Osteoblast (primary cell): ENCODE data around the gene COLEC12. TPM values are rescaled to one million over a fixed set of nuclear protein-coding genes. Genes with fewer than 3 reads are reported as not detected.
"Not testable (repeated sequence)": the region's sequence is repeated elsewhere in the genome, so short reads cannot be mapped to it uniquely, and the experiment has no call there.

Source experiments
- DNase-seq: peaks from one replicate; pipeline ENCODE4 v3.0.0; 2011; ENCODE audit warnings: low spot score, mixed read lengths; ENCODE audit not compliant: insufficient read length; ENCODE audit errors: missing footprints
- H2AFZ ChIP-seq: 2 replicates; pipeline ENCODE4 v1.6.0; 2011; ENCODE audit warnings: mild to moderate bottlenecking, low read length
- H3K27ac ChIP-seq: 2 replicates; pipeline ENCODE4 v1.5.1; 2011; ENCODE audit warnings: mild to moderate bottlenecking, low read depth, low read length, moderate library complexity
- H3K27me3 ChIP-seq: 2 replicates; pipeline ENCODE4 v1.6.0; 2012; ENCODE audit warnings: mild to moderate bottlenecking, control low read depth, inconsistent platforms, low read length, moderate library complexity; ENCODE audit not compliant: insufficient read depth
- H3K36me3 ChIP-seq: 2 replicates; pipeline ENCODE4 v1.5.1; 2011; ENCODE audit warnings: mild to moderate bottlenecking, low read length, control low read depth, moderate library complexity; ENCODE audit not compliant: insufficient read depth
- H3K4me1 ChIP-seq: 2 replicates; pipeline ENCODE4 v1.5.1; 2011; ENCODE audit warnings: mild to moderate bottlenecking, low read length, control low read depth, moderate library complexity; ENCODE audit not compliant: insufficient read depth
- H3K4me2 ChIP-seq: 2 replicates; pipeline ENCODE4 v1.6.0; 2011; ENCODE audit warnings: mild to moderate bottlenecking, low read length; ENCODE audit not compliant: insufficient read depth
- H3K4me3 ChIP-seq: fragments of 200-600 bp; sonication (generic); 3 replicates; pipeline ENCODE4 v1.5.1; 2012; ENCODE audit warnings: mild to moderate bottlenecking, low read length, inconsistent platforms; ENCODE audit not compliant: insufficient read depth
- H3K79me2 ChIP-seq: 2 replicates; pipeline ENCODE4 v1.6.0; 2012; ENCODE audit warnings: mild to moderate bottlenecking, low read length, control low read depth, inconsistent platforms; ENCODE audit not compliant: insufficient read depth
- H3K9me3 ChIP-seq: 2 replicates; pipeline ENCODE4 v1.5.1; 2011; ENCODE audit warnings: low read depth, low read length, control low read depth
- H4K20me1 ChIP-seq: 2 replicates; pipeline ENCODE4 v1.6.0; 2012; ENCODE audit warnings: mild to moderate bottlenecking, low read length, control low read depth; ENCODE audit not compliant: insufficient read depth
- total RNA-seq: library from RNA; depleted of rRNA; stranded (reverse); fragments of >200 nt; gene quantifications from 2 replicates; pipeline ENCODE4 v1.2.3, GENCODE V29; 2012
- TF ChIP-seq, protein P1 (sequence below): IDR thresholded peaks from 2 replicates; pipeline ENCODE4 v1.5.1; 2011; ENCODE audit warnings: mild to moderate bottlenecking, low read depth, low read length, moderate library complexity; ENCODE audit errors: extremely low read depth

The COLEC12 gene
- total RNA-seq, 1 donor: 38.0 TPM

GRCh38 chr18:407191-407590, 93.3 kb downstream of the COLEC12 start:
- no peak for DNase-seq
- no peak overlapping the region for H3K4me3 ChIP-seq
- TF ChIP-seq, protein P1, sequence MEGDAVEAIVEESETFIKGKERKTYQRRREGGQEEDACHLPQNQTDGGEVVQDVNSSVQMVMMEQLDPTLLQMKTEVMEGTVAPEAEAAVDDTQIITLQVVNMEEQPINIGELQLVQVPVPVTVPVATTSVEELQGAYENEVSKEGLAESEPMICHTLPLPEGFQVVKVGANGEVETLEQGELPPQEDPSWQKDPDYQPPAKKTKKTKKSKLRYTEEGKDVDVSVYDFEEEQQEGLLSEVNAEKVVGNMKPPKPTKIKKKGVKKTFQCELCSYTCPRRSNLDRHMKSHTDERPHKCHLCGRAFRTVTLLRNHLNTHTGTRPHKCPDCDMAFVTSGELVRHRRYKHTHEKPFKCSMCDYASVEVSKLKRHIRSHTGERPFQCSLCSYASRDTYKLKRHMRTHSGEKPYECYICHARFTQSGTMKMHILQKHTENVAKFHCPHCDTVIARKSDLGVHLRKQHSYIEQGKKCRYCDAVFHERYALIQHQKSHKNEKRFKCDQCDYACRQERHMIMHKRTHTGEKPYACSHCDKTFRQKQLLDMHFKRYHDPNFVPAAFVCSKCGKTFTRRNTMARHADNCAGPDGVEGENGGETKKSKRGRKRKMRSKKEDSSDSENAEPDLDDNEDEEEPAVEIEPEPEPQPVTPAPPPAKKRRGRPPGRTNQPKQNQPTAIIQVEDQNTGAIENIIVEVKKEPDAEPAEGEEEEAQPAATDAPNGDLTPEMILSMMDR: no peak
- no peaks in the 10 kb centered on the region for H4K20me1 ChIP-seq
- H3K4me1 ChIP-seq: peaks cover 19% of the 10 kb centered on the region
- peak overlapping the region; percentile 8 for H3K4me2 ChIP-seq
- H3K27me3 ChIP-seq: no peaks in the 10 kb centered on the region
- no peaks in the 10 kb centered on the region for H3K79me2 ChIP-seq
- peak overlapping the region; percentile 46 for H3K27ac ChIP-seq
- H3K9me3 ChIP-seq: no peaks in the 10 kb centered on the region
- no peak overlapping the region for H2AFZ ChIP-seq
- H3K36me3 ChIP-seq: no peaks in the 10 kb centered on the region

- Histone ChIP-seq H3K27ac (peak overlapping the region; percentile 46), H2AFZ (no peak overlapping the region), H3K4me3 (no peak overlapping the region), H3K36me3 (no peaks in the 10 kb centered on the region), H3K4me2 (no peak overlapping the region), H4K20me1 (no peaks in the 10 kb centered on the region), H3K27me3 (no peaks in the 10 kb centered on the region), H3K9me3 (no peaks in the 10 kb centered on the region), H3K79me2 (no peaks in the 10 kb centered on the region), H3K4me1 (peaks cover 19% of the 10 kb centered on the region)
- TF ChIP-seq, protein P1: no peak
- DNase-seq: no peak
Observed at GRCh38 chr18:406677-407076, 93.8 kb downstream of the COLEC12 start.

GRCh38 chr18:405006-405405, 95.5 kb downstream of the COLEC12 start:
- H2AFZ ChIP-seq, H3K79me2 ChIP-seq, DNase-seq, H3K9me3 ChIP-seq, H3K4me2 ChIP-seq, H3K27me3 ChIP-seq, H4K20me1 ChIP-seq, H3K27ac ChIP-seq, H3K4me3 ChIP-seq, H3K36me3 ChIP-seq: not testable (repeated sequence)
- H3K4me1 ChIP-seq: peaks cover 34% of the 10 kb centered on the region

GRCh38 chr18:404061-404636, 96.4 kb downstream of the COLEC12 start:
- no peaks in the 10 kb centered on the region for H4K20me1 ChIP-seq
- H2AFZ ChIP-seq: no peak overlapping the region
- H3K36me3 ChIP-seq: no peaks in the 10 kb centered on the region
- H3K27ac ChIP-seq: no peak overlapping the region
- TF ChIP-seq, protein P1: no peak
- H3K79me2 ChIP-seq: no peaks in the 10 kb centered on the region
- H3K4me1 ChIP-seq: peaks cover 43% of the 10 kb centered on the region
- H3K4me3 ChIP-seq: no peak overlapping the region
- H3K27me3 ChIP-seq: no peaks in the 10 kb centered on the region
- H3K4me2 ChIP-seq: no peak overlapping the region
- H3K9me3 ChIP-seq: no peaks in the 10 kb centered on the region
- no peak for DNase-seq
